Activated naive CD4-positive, alpha-beta T cell (primary cell): ENCODE results near the gene MXD3.
"Not testable (repeated sequence)": the region's sequence is repeated elsewhere in the genome, so short reads cannot be mapped to it uniquely, and the experiment has no call there.

Source experiments
- DNase-seq, 4 experiments: peaks; one replicate each; lab custom pipeline; 2025; lab: John Stamatoyannopoulos, UW

The MXD3 gene

DNA sequence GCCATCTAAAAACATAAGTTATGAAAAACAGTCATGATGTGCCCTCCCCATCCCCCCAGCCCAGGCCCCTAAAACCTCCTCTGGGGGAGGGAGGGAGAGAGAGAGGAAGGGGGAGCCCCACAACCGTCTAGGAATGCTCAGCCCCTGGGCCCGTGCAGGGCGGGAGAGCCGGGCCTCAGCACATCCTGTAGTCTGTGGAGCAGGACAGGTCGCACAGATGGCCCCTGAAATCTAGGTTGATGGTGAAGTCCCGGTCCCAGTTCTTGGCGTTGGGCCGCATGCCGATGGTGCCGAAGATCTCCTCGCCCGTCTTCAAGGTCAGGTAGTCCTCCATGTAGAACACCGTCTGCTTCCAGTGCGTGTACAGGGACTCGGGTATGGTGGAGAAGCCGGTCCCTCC is 46.3 kb downstream of the MXD3 start:
- DNase-seq = no peak

DNA sequence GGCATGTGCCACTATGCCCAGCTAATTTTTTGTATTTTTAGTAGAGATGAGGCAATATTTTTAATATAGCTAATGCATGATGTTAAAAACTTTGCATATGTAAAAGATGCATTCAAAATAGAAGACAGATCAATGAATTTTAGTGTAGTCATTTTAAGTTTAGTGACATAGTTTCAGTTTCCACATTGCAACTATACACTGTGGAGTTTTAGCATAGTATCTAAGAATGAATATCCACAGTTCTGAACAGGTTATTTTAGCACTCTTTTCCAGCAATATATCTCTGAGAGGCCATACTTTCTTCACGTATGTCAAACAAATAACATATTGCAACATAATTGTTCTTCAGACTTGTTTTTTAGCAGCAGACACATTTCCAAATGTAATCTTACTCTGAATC is 47.5 kb downstream of the MXD3 start:
- DNase-seq = no peak

GRCh38 chr5:177261510-177261909 is 50.2 kb downstream of the MXD3 start:
- DNase-seq = no peak

GRCh38 chr5:177260961-177261360 is 50.7 kb downstream of the MXD3 start:
- no peak for DNase-seq

DNA sequence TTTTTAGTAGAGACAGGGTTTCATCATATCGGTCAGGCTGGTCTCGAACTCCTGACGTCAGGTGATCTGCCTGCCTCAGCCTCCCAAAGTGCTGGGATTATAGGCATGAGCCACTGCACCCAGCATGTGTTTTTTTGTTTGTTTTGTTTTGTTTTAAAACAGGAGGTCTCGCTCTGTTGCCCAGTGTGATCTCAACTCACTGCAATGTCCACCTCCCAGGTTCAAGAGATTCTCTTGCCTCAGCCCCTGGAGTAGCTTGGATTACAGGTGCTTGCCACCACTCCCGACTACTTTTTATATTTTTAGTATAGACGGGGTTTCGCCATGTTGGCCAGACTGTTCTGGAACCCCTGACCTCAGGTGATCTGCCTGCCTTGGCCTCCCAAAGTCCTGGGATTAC is 53.0 kb downstream of the MXD3 start:
- DNase-seq = not testable (repeated sequence)
